ENCODE measurements around the gene CMIP. TPM values are rescaled to one million over a fixed set of nuclear protein-coding genes. Genes with fewer than 3 reads are reported as not detected.

Gene CMIP
- polyA plus RNA-seq, 1 of the 3 experiments (the other 2 are of a cell fraction): 5.4 TPM

DNA sequence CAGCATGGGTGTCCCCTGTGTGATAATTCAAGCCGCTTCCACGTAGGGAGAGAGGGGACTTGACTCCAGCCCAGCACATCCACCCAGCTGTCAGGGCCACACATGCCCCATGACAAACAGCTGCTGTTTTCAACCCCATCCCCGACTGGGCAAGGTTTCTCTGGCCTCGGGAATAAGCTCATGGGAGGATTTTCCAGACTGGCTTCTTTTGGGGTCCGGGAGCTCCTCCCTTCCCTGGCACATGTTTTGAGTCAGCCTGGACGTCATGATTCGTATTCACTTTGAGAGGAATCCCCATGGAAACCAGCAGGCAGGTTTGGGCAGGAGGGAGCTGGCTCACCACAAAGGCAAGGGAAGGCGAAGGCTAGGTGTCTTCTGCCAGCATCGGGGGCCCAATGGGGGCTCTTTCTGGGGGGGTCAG, 156.4 kb downstream of the CMIP start:
- H3K27ac ChIP-seq (ENCODE audit: low read depth in 2 of 2, low read length in 1 of 2): peak overlapping the region in 1 of 2 experiments; percentile 67; a peak in 3 of 4 replicates
- no peaks in the 10 kb centered on the region for H3K27me3 ChIP-seq (ENCODE audit: insufficient read depth)
- H3K4me2 ChIP-seq: peak overlapping the region; percentile 29
- H3K9ac ChIP-seq: peak overlapping the region; percentile 37; the same call in 1 of the 2 replicates
- H4K20me1 ChIP-seq (ENCODE audit: insufficient read depth): peaks cover 27% of the 10 kb centered on the region
- no peak overlapping the region for H3K4me3 ChIP-seq (ENCODE audit: low read depth in 2 of 2, low read length in 1 of 2)
- peaks cover 14 to 19% of the 10 kb centered on the region in 2 experiments; a peak in 3 of 4 replicates for H3K4me1 ChIP-seq (ENCODE audit: control insufficient read depth in 1 of 2, insufficient read depth in 2 of 2, low read depth in 1 of 2, low read length in 1 of 2)
- H3K36me3 ChIP-seq (replicated peaks in 1 of 2; ENCODE audit: control insufficient read depth in 1 of 2, insufficient read depth in 2 of 2, low read length in 1 of 2): no peaks in the 10 kb centered on the region
- H3K79me2 ChIP-seq (ENCODE audit: insufficient read depth): no peaks in the 10 kb centered on the region
- no peak overlapping the region for H2AFZ ChIP-seq (ENCODE audit: low read depth)
- H3K9me2 ChIP-seq: no peaks in the 10 kb centered on the region
- WGBS (ENCODE audit: low lambda C conversion rate): 42% methylated on average over 6 of the region's 9 CpGs
- H3F3A ChIP-seq (replicated peaks; ENCODE audit: insufficient read depth): peaks cover 15% of the 10 kb centered on the region
- CTCF ChIA-PET: interaction anchor here (0.7 to 1.2 kb wide), 2 partner anchors 96 to 195 kb away, joined by 3 read pairs; no protein-coding TSS in a partner anchor
- POLR2A ChIA-PET: interaction anchor here (0.8 to 2.6 kb wide), 2 partner anchors 80 to 85 kb away, joined by 3 to 6 read pairs; no protein-coding TSS in a partner anchor
- DNase-seq: peak; percentile 49
- no peaks in the 10 kb centered on the region for H3K9me3 ChIP-seq
- TF ChIP-seq MXI1 (IDR thresholded peaks at IDR 0.05; ENCODE audit: low read depth, low read length) (0 out of 2 replicates have a peak, but pooled peaks have one; percentile 21), YY1 (IDR thresholded peaks at IDR 0.05; ENCODE audit: low read depth) (no peak), JUND (IDR thresholded peaks at IDR 0.05) (no peak)

DNA sequence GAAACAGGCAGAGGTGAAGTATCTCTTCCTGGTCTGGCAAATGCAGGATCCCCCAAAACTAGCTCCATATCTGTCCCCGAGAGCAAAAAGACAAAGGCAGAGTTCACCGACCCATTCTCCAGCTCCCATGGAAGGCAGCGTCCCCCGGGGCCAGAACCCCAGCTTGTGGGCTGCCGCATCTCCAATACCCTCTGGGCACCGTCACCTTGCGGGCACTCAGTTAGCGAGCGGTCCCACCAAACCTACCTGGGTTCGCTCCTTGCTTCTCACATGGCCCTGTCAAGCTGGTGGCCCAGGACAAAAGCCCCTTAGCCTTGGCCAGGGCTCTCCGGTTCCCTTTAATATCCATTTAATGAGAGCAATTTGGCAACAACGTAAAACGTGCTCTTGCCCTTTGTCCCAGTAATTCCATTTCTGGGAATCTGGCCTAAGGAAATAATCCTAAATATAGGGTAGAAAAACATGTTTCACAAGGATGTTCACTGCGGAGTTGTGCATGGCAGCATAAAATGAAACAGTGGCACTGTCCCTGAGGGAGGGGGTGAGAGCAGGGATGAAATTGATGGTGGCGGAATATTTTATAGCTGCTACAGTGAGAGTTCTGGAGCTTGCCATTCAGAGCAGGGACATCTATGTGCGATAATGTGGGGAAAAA, 157.1 kb downstream of the CMIP start:
- Histone ChIP-seq H3K9ac (peak overlapping the region; percentile 5; the same call in 1 of the 2 replicates), H3K9me3 (no peaks in the 10 kb centered on the region), H3K4me1 (ENCODE audit: control insufficient read depth in 1 of 2, insufficient read depth in 2 of 2, low read depth in 1 of 2, low read length in 1 of 2) (peaks cover 14 to 19% of the 10 kb centered on the region in 2 experiments; a peak in 3 of 4 replicates), H3F3A (replicated peaks; ENCODE audit: insufficient read depth) (peaks cover 15% of the 10 kb centered on the region), H3K79me2 (ENCODE audit: insufficient read depth) (no peaks in the 10 kb centered on the region), H3K4me2 (peak overlapping the region; percentile 32; the same call in 1 of the 2 replicates), H4K20me1 (ENCODE audit: insufficient read depth) (peaks cover 30% of the 10 kb centered on the region), H3K9me2 (no peaks in the 10 kb centered on the region), H3K27me3 (ENCODE audit: insufficient read depth) (no peaks in the 10 kb centered on the region), H3K4me3 (ENCODE audit: low read depth in 2 of 2, low read length in 1 of 2) (no peak overlapping the region), H2AFZ (ENCODE audit: low read depth) (no peak overlapping the region), H3K27ac (ENCODE audit: low read depth in 2 of 2, low read length in 1 of 2) (peak overlapping the region in 1 of 2 experiments; percentile 67; a peak in 2 of 4 replicates), H3K36me3 (replicated peaks in 1 of 2; ENCODE audit: control insufficient read depth in 1 of 2, insufficient read depth in 2 of 2, low read length in 1 of 2) (no peaks in the 10 kb centered on the region)
- POLR2A ChIA-PET: interaction anchor here (0.8 to 2.6 kb wide), 2 partner anchors 79 to 86 kb away, joined by 3 to 6 read pairs; no protein-coding TSS in a partner anchor
- TF ChIP-seq, protein P1, sequence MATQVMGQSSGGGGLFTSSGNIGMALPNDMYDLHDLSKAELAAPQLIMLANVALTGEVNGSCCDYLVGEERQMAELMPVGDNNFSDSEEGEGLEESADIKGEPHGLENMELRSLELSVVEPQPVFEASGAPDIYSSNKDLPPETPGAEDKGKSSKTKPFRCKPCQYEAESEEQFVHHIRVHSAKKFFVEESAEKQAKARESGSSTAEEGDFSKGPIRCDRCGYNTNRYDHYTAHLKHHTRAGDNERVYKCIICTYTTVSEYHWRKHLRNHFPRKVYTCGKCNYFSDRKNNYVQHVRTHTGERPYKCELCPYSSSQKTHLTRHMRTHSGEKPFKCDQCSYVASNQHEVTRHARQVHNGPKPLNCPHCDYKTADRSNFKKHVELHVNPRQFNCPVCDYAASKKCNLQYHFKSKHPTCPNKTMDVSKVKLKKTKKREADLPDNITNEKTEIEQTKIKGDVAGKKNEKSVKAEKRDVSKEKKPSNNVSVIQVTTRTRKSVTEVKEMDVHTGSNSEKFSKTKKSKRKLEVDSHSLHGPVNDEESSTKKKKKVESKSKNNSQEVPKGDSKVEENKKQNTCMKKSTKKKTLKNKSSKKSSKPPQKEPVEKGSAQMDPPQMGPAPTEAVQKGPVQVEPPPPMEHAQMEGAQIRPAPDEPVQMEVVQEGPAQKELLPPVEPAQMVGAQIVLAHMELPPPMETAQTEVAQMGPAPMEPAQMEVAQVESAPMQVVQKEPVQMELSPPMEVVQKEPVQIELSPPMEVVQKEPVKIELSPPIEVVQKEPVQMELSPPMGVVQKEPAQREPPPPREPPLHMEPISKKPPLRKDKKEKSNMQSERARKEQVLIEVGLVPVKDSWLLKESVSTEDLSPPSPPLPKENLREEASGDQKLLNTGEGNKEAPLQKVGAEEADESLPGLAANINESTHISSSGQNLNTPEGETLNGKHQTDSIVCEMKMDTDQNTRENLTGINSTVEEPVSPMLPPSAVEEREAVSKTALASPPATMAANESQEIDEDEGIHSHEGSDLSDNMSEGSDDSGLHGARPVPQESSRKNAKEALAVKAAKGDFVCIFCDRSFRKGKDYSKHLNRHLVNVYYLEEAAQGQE (IDR thresholded peaks at IDR 0.05; ENCODE audit: low read depth, low read length): no peak
- TF ChIP-seq GATA2 (CRISPR knock-in tag; IDR thresholded peaks at IDR 0.05) (no peak), RAD21 (IDR thresholded peaks at IDR 0.05; ENCODE audit: low read length) (no peak), SIN3A (IDR thresholded peaks at IDR 0.05; ENCODE audit: borderline replicate concordance, low read depth, low read length) (no peak), MXI1 (IDR thresholded peaks at IDR 0.05; ENCODE audit: low read depth, low read length) (no peak; the same call in 1 of the 2 replicates), CHD2 (IDR thresholded peaks at IDR 0.05; ENCODE audit: low read length, partially characterized antibody) (no peak), TAF1 (IDR thresholded peaks at IDR 0.05; ENCODE audit: borderline replicate concordance, low read depth, low read length) (no peak)
- TF ChIP-seq, protein P2, sequence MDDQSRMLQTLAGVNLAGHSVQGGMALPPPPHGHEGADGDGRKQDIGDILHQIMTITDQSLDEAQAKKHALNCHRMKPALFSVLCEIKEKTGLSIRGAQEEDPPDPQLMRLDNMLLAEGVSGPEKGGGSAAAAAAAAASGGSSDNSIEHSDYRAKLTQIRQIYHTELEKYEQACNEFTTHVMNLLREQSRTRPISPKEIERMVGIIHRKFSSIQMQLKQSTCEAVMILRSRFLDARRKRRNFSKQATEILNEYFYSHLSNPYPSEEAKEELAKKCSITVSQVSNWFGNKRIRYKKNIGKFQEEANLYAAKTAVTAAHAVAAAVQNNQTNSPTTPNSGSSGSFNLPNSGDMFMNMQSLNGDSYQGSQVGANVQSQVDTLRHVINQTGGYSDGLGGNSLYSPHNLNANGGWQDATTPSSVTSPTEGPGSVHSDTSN (IDR thresholded peaks at IDR 0.05): no peak
- DNase-seq: peak; percentile 48
- CTCF ChIA-PET: interaction anchor here (0.7 to 1.2 kb wide), 4 partner anchors 8 to 199 kb away, joined by 3 read pairs; no protein-coding TSS in a partner anchor
- 84% methylated on average over 10 of the region's 16 CpGs for WGBS (ENCODE audit: low lambda C conversion rate)

Data from SK-N-SH (cell line).